HG02588 (cell line): Measurements from ENCODE around the gene F13A1.
"Not testable (repeated sequence)": the region's sequence is repeated elsewhere in the genome, so short reads cannot be mapped to it uniquely, and the experiment has no call there.

Source experiments
- ATAC-seq: cut with Tn5 transposase; IDR thresholded peaks from one replicate; pipeline ENCODE4 v1.9.1; 2021; ENCODE audit warnings: mild to moderate bottlenecking, moderate library complexity; ENCODE audit not compliant: unreplicated experiment

Gene F13A1

DNA sequence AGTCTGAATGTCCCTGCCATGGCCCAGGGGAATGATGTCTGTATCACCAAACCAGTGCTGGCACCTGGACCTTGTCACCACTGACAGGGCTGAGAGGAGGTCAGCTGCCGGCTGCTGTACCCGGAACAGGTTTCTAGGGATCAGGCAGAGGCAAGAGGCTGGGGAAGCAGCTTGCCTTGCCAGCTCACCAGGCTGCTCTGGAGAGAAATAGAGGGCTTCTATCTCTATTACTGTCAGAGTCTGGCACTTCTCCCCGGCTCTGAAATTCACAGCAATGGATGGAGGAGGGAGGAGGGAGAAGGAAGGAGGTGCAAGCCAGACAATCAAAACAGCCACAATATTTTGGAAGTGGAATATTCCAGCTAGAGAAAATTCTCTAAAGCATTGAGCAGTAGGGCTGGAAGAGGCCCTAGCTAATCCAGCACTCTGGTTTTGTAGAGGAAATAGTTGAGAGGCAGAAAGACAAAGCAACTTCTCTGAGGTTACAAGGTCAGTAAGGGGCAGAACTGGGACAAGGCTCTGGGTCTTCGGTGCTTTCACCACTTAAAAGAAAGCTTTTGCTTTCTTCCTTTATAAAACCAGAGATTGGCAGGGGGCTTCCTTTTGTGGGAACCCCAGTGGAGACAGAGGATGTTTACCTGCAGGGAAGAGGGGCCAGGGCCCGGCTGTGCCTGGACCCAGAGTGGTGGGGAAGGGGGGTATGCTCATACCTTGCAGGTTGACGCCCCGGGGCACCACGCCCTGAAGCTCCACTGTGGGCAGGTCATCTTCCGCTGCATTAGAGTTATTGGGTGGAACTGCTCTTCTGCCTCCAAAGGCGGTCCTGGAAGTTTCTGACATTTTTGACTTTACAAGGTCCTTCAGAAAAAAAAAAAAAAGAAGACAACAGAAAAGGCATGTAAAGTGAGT is 2.4 kb downstream of the F13A1 start:
- no peak for ATAC-seq

- ATAC-seq: no peak
These were observed 3.1 kb downstream of the F13A1 start for GRCh38 chr6:6317386-6317785.

DNA sequence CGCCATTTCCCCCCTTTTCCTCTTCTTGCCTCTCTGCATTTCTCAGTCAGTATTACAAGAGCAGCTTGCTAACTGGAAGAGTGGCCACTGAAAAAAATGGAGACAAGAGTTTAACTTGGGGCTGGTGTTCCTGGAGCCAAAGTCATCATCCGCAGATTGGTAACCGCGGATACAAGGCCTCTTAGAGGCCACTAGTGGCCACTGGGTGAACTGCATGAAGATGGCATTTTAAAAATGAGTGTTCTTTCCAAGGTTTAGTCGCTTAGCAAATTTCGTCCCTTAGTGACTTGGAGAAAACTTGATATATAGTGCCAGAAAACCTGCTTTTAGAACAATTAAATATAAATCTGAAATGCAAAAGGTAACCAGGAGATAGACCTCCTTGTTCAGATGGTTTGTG is 4.8 kb downstream of the F13A1 start:
- ATAC-seq: no peak

DNA sequence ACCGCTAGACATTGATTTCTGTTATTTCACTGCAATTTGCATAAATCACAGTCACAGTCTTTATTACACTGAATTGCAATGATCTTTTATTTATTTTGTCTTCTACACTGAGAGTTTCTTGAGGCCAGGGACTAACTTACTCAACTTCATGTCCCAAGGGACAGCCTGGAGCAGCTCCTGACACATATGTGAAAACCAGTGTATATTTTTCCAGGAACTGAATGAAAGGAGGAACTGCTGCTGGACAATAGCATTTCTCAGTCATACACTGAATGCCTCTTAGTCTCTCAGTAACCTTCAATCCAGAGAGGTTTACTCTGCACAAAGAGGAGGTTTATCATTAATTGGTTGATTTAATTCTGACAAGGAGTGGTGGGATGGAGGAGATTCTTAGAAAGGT is 5.9 kb downstream of the F13A1 start:
- ATAC-seq: no peak

DNA sequence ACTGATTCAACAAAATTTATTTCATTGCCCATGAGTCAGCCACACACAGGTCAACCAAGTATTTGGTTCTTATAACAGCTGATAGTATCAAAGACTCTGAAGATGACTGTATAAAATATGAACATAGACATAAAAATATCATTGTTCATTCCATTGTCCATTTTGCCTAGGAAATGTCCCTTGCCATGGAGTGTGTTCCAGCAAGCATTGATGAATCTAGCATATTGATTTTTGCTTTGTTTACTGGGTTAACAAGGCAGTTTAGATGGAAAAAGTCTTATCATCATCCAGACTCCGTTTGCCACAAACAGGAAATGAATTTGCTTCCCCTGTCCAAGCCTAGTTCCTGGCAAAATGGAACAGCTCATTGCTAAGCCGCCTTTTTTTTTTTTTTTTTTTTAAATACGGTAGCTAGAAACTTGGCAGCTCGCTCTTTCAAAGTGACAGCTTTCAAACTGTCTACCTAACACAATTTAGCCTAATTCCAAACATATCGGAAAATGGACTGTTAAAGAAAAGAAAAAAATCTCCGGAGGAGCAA is 7.5 kb downstream of the F13A1 start:
- no peak for ATAC-seq

DNA sequence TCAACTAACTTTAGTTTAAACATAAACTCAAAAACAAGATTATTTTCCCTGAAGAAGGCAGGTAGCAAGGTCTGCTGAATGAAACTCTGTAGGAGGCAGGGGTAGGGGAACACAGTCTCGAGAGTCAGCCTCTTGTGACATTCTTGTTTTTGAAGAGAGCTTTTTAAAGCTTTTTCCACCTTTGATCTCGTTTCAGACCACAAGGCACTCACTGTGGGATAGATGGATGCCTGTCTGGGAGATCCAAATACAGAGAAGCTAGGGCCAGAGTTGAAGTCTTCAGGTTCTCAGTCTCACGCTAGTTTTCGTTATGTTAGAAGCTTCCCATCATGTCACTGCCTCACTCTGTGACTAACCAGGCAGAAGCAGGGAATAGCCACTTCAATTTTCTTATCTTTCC is 14.9 kb downstream of the F13A1 start:
- ATAC-seq: no peak

- ATAC-seq: not testable (repeated sequence)
These were observed 20.1 kb downstream of the F13A1 start for GRCh38 chr6:6300383-6300782.

DNA sequence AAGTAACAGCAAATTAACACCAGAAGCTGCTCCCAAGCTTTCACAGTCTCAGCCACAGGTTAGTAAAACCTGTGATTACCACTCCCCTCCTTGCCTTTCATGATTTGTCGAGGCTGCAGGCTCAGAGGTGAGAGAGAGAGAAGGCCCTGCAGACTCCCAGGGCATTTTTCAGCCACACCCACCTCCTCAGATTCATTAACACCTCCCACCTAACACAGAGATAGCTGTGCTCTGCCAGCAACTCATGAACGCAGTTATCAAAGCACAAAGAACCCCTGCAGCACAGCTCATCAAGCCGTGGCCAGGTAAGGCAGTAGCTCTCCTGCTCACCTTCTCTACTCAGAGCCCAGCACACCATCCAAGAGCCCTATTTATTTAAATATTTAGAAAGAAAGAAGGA is 27.1 kb downstream of the F13A1 start:
- no peak for ATAC-seq

- no peak for ATAC-seq
These were observed 33.0 kb downstream of the F13A1 start for GRCh38 chr6:6287415-6287814.

- no peak for ATAC-seq
These were observed 34.8 kb downstream of the F13A1 start for GRCh38 chr6:6285679-6286078.

DNA sequence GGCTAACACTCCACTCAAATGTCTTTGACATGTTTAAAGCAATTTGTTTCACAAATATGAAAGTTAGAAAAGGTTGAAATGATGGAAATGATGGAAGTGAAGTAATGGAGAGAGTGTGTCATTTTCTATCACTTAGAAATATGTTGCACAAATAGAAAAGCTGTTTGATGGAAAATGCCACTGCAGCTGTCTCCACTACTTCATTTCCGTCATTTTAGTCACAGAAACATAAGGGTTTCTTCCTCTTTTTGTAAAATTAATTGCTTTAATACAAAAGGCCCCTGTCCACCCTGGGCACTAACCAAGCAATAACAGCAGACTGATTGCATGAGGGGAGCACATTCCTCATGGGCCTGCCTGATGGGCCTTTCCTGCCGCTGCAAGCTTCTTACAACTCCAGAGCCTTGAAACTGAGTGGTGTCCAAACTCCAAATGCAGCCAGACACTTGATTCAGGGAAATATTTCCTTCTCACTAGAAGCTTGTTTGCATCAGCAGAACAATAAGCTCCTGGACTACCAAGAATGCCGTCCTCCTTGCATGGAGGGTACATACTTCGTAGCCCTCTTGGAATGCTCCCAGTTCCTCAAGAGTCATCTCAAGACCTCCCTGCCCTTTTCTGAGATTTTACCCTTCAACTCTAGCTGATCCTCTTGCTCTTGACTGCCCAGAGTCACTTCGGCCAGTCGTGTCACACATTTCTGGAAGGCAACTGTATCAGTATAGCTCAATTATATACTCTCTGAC is 36.1 kb downstream of the F13A1 start:
- ATAC-seq: no peak

DNA sequence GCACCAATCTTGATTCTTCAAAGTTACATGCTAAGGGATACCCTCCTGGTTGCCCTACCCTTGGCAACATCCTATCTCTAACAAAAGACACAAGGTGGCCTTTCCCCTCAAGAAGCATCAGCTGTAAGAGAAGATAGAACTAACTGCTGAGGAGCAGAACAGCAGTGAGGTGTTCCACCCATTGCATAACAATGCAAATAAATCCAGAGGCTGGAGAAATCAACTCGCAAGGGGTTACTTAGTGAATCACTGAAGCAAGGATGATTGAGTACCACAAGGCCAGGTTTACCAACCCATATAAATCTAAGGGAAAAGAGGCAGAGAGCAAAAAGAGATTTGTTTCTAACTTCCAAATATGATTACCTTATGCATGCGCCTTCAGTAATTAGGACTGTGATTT is 36.7 kb downstream of the F13A1 start:
- no peak for ATAC-seq

DNA sequence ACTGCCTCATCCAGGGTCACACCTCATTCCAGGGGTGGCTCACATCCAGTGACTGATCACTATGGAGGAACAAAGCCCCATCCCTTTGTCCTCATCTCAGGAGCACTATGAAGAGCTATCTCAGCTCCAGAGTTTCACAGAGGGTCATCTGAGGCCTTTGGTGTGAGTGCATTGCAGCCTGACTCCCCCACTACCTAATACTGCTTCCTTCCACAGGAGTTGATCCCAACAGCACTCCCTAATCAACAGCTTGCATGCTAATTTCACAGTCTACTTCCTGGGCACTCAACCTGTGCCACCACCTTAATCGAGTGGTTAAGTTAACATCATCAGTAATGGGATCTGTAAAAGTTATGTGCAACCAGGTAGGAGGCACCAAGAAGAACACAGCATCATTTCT is 37.7 kb downstream of the F13A1 start:
- ATAC-seq: no peak

GRCh38 chr6:6277413-6277812 is 43.0 kb downstream of the F13A1 start:
- ATAC-seq: no peak

- ATAC-seq: no peak
These were observed 49.4 kb downstream of the F13A1 start for GRCh38 chr6:6270948-6271535.

DNA sequence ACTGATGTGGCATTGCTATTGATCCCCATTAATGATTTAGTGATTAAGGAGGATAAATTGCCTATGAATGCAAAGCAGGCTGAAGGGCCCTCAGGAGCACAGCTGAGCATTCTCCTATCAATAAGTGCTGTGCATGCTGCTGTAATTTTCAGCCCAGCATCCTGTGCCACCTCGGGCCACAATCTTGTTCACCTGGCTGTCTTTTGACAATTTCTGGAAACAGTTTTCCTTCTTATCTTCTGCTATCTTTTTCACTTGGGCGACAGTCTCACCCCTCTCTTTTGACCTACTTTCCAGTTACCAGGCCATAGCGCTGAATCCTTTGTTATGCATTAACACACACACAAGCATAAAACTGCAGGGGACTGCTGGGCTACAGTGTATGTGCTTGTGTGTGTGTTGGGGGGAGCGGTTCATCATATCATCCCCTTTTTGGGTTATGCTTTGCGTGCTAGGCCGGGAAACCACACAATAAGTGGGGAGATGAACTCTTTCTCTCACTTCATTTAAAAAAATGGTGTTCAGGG is 60.2 kb downstream of the F13A1 start:
- ATAC-seq: no peak

DNA sequence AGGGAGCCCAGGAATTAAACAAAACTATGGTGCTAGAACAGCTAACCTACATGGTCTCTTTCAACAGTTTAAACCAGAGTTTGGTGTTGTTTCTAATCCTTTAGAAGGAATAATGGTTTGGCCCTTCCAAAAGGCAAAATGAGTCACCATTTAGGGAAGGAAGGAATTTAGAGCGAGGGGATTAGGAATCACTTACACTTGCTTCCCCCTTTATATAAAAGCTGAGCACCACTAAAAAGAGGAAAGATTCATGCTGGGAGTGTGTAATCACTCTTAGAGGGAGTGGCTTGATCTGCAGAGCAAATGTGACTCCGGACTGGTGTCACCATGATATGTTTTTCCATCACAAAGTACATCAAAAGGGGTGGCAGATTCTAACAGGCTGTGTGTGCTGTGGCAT is 63.6 kb downstream of the F13A1 start:
- no peak for ATAC-seq

- ATAC-seq: no peak
These were observed 64.2 kb downstream of the F13A1 start for GRCh38 chr6:6256259-6256658.

- ATAC-seq: no peak
These were observed 68.7 kb downstream of the F13A1 start for GRCh38 chr6:6251555-6252280.

- no peak for ATAC-seq
These were observed 71.8 kb downstream of the F13A1 start for GRCh38 chr6:6248651-6249050.

DNA sequence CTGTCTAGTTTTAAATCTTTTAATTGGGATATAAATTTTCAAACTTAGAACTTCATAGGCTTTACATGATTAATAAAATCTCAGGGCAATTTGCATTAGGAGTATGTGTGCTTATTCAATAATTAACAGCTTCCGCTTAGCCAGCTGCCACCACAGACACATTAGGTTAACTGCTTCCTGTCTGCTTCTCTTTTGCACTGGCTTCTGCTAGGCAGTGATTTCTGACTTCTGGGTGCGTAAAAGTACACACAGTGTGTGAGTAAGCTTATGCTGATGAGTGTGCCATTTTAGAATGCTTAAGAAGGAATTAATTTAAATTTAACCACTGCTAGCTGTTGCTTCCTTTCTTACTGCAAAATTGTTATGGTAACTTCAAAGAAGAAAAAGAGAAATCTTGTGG is 73.9 kb downstream of the F13A1 start:
- ATAC-seq: peak; percentile 85
